HepG2 (cell line): ENCODE results near the gene ZBED5.

Experiments
- ARID2 ChIP-seq: sonication (generic); formaldehyde crosslinking; IDR thresholded peaks from 2 replicates; pipeline ENCODE4 v1.8.1; 2022; ENCODE audit warnings: mild to moderate bottlenecking, missing genetic modification reagents, borderline replicate concordance
- FOXA1 ChIP-seq, 2 experiments: fragments of 450-650 bp in 1 of 2; sonication (generic) in 1 of 2; formaldehyde crosslinking in 1 of 2; IDR thresholded peaks; 2 replicates each; pipeline versions ENCODE4 v1.4.0 to v1.6.1; 2016 to 2020; ENCODE audit warnings: missing genetic modification reagents in 1 of 2
- HOXA5 ChIP-seq: sonication (generic); formaldehyde crosslinking; IDR thresholded peaks from 2 replicates; pipeline ENCODE4 v1.4.0; 2020; ENCODE audit warnings: missing genetic modification reagents
- KLF12 ChIP-seq: sonication (generic); formaldehyde crosslinking; IDR thresholded peaks from 2 replicates; pipeline ENCODE4 v1.4.0; 2020; ENCODE audit warnings: missing genetic modification reagents, borderline replicate concordance
- NR2F6 ChIP-seq, 2 experiments: IDR thresholded peaks; 2 replicates each; pipeline ENCODE4 v1.6.1; 2016; ENCODE audit warnings: antibody characterized with exemption in 1 of 2, mild to moderate bottlenecking in 1 of 2
- POLR2A ChIP-seq, 2 experiments: IDR thresholded peaks; 2 replicates each; pipeline ENCODE4 v1.6.1; 2011; ENCODE audit warnings: low read depth in 2 of 2, low read length in 2 of 2, mild to moderate bottlenecking in 1 of 2, moderate library complexity in 1 of 2; ENCODE audit not compliant: insufficient read depth in 1 of 2
- ZBTB7B ChIP-seq: sonication (generic); formaldehyde crosslinking; IDR thresholded peaks from 2 replicates; pipeline ENCODE4 v1.4.0; 2020; ENCODE audit warnings: missing genetic modification reagents
- ZNF138 ChIP-seq: sonication (generic); formaldehyde crosslinking; IDR thresholded peaks from 2 replicates; pipeline ENCODE4 v1.5.0; 2020; ENCODE audit warnings: mild to moderate bottlenecking, low read depth, missing genetic modification reagents
- ZNF292 ChIP-seq: sonication (generic); formaldehyde crosslinking; IDR thresholded peaks from 2 replicates; pipeline ENCODE4 v1.8.1; 2022; ENCODE audit warnings: mild to moderate bottlenecking, low read depth, missing genetic modification reagents, borderline replicate concordance
- ZNF441 ChIP-seq: sonication (generic); formaldehyde crosslinking; IDR thresholded peaks from 2 replicates; pipeline ENCODE4 v1.7.0; 2021; ENCODE audit warnings: missing genetic modification reagents, borderline replicate concordance
- TF ChIP-seq, protein P1 (sequence below): sonication (generic); formaldehyde crosslinking; IDR thresholded peaks from 2 replicates; pipeline ENCODE4 v1.5.0; 2020; ENCODE audit warnings: mild to moderate bottlenecking, missing genetic modification reagents
- TF ChIP-seq, protein P2 (sequence below): sonication (generic); formaldehyde crosslinking; IDR thresholded peaks from 2 replicates; pipeline ENCODE4 v1.5.0; 2020; ENCODE audit warnings: mild to moderate bottlenecking, missing genetic modification reagents, moderate library complexity

DNA sequence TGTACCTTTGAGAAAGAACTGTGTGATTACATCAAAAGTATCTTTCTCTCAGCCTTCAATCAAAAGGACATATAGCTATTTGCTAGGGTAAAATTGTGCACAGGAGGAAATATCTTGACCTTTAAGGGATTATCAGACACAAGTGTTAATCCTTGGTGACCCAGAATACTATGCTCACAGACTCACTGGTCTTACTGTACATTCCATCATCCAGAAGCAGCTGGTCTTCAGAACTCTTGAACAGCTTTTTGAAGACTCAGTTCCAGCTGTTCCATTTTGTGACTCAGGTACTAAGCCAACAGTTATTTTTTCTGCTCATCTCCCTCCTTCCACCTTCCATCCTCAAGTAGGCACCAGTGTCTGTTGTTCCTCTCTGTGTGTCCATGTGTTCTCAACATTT, 19.8 kb downstream of the ZBED5 start:
- no peak for TF ChIP-seq ZNF138
- no peak for TF ChIP-seq HOXA5
- no peak for TF ChIP-seq ZBTB7B (CRISPR knock-in tag)
- no peak for TF ChIP-seq ZNF441
- no peak for TF ChIP-seq FOXA1 (IDR thresholded peaks at IDR 0.05)
- no peak for TF ChIP-seq FOXA1 (CRISPR knock-in tag; IDR thresholded peaks at IDR 0.05)
- TF ChIP-seq, protein P1, sequence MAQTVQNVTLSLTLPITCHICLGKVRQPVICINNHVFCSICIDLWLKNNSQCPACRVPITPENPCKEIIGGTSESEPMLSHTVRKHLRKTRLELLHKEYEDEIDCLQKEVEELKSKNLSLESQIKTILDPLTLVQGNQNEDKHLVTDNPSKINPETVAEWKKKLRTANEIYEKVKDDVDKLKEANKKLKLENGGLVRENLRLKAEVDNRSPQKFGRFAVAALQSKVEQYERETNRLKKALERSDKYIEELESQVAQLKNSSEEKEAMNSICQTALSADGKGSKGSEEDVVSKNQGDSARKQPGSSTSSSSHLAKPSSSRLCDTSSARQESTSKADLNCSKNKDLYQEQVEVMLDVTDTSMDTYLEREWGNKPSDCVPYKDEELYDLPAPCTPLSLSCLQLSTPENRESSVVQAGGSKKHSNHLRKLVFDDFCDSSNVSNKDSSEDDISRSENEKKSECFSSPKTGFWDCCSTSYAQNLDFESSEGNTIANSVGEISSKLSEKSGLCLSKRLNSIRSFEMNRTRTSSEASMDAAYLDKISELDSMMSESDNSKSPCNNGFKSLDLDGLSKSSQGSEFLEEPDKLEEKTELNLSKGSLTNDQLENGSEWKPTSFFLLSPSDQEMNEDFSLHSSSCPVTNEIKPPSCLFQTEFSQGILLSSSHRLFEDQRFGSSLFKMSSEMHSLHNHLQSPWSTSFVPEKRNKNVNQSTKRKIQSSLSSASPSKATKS (CRISPR knock-in tag) = no peak
- TF ChIP-seq POLR2A (IDR thresholded peaks at IDR 0.05; ENCODE audit: insufficient read depth in 1 of 2, low read depth in 2 of 2, low read length in 2 of 2) = no peak
- TF ChIP-seq, protein P2, sequence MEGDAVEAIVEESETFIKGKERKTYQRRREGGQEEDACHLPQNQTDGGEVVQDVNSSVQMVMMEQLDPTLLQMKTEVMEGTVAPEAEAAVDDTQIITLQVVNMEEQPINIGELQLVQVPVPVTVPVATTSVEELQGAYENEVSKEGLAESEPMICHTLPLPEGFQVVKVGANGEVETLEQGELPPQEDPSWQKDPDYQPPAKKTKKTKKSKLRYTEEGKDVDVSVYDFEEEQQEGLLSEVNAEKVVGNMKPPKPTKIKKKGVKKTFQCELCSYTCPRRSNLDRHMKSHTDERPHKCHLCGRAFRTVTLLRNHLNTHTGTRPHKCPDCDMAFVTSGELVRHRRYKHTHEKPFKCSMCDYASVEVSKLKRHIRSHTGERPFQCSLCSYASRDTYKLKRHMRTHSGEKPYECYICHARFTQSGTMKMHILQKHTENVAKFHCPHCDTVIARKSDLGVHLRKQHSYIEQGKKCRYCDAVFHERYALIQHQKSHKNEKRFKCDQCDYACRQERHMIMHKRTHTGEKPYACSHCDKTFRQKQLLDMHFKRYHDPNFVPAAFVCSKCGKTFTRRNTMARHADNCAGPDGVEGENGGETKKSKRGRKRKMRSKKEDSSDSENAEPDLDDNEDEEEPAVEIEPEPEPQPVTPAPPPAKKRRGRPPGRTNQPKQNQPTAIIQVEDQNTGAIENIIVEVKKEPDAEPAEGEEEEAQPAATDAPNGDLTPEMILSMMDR (CRISPR knock-in tag) = no peak
- no peak for TF ChIP-seq ARID2 (CRISPR knock-in tag)
- TF ChIP-seq ZNF292 (CRISPR knock-in tag) = no peak
- no peak for TF ChIP-seq NR2F6 (IDR thresholded peaks at IDR 0.05)
- TF ChIP-seq NR2F6 (CRISPR knock-in tag; IDR thresholded peaks at IDR 0.05) = no peak
- no peak for TF ChIP-seq KLF12 (CRISPR knock-in tag)
